Epidermal melanocyte (primary cell): ENCODE data around the gene TBK1.
"Not testable (repeated sequence)": the region's sequence is repeated elsewhere in the genome, so short reads cannot be mapped to it uniquely, and the experiment has no call there.

Source experiments
- DNase-seq: peaks from one replicate; pipeline ENCODE4 v3.0.0; 2011; ENCODE audit warnings: low spot score; ENCODE audit not compliant: insufficient read length

The TBK1 gene

DNA sequence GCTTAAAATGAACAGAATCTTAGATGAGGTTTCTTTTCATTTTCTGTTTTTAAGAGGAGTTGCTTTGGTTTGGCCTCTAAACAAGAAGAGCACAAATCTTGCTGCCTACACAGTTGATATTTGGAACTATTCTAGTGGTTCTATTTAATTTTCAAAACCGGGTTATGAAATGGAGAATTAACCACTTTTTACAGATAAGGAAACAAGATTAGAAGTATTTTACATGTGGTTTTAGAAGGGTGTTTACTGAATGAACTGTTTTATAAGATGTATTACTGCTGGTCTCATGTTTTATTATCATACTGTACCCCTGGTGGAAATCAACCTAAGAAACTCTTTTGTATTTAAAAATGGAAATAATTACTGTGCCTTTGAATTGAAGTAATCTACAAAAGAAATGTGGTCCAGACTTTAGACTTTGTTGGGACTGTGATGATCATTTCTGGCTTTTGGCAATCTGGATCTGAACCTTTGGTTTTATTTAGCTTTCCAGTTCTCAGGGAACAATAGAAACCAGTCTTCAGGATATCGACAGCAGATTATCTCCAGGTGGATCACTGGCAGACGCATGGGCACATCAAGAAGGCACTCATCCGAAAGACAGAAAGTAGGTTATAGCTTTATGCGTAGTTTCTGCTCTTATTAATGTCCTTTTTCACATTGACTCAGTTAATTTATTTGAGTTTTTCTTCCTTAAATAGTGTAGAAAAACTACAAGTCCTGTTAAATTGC lies 43.2 kb downstream of the TBK1 start:
- no peak for DNase-seq

DNA sequence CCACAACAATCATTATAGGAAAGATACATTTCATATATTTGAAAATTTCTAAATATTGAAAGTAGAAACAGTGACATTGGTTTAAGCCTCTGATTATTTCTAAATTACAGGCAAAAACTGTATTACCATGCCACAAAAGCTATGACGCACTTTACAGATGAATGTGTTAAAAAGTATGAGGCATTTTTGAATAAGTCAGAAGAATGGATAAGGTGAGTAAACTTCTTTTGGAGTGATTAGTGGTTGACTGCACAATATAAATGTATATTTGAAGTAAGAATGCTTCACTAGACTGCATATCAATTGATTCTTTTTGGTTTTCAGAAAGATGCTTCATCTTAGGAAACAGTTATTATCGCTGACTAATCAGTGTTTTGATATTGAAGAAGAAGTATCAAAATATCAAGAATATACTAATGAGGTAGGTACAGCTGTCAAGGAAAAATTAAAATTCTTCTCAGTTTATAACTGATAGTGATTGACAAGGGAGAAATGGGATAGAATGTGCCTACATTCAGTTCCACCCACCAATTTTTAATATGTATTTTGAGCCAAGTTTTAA lies 45.0 kb downstream of the TBK1 start:
- DNase-seq = no peak

DNA sequence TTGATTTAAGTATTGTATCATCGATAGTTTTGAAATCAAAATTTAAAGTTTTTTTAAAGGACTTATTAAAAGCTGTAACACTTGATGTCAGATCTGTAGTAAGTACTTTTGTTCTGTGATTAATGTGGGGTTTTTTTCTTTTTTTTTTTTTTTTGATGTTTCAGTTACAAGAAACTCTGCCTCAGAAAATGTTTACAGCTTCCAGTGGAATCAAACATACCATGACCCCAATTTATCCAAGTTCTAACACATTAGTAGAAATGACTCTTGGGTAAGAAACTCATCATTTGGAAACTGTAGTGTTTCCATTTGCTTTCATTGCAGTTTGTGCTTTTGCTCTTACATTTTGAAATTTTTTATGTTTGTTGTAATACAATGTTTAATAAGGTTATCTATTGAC lies 45.6 kb downstream of the TBK1 start:
- no peak for DNase-seq

DNA sequence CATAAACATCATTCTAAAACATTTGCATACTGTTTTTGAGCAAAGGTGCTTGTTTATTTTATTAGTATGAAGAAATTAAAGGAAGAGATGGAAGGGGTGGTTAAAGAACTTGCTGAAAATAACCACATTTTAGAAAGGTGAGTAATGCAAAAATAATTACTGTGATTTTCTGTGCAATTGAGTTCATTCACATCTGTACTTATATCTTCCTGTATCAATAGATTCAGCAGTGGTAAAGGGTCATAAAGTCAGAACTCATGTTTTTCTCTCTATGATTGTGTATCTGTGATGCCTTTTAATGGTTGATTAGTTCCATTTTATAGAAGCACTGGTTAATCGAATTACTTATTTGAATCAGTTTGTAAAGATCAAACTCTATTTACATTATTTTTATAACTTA lies 46.0 kb downstream of the TBK1 start:
- DNase-seq = no peak

- no peak for DNase-seq
These were observed 48.5 kb downstream of the TBK1 start for GRCh38 chr12:64500394-64500793.

GRCh38 chr12:64501486-64501885 lies 49.6 kb downstream of the TBK1 start:
- DNase-seq = no peak

GRCh38 chr12:64506955-64507354 lies 55.0 kb downstream of the TBK1 start:
- no peak for DNase-seq

DNA sequence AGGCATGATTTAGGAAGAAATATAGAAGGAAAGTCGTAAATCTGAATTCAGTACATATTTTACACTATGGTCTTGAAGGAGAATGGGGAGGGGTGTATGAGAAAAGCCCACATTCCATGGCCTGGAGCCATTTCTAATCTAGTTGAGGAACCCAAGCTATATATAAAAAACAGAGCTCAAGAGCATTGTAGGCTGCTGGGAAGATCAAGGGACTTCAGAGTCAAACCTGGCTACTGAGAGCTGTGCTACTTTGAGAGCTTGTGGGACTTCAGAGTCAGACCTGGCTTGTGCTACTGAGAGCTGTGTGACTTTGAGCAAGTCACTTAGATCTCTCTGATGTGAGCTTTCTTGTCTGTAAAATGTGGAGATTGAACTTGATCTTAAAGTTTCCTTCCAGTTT lies 58.7 kb downstream of the TBK1 start:
- DNase-seq = no peak

DNA sequence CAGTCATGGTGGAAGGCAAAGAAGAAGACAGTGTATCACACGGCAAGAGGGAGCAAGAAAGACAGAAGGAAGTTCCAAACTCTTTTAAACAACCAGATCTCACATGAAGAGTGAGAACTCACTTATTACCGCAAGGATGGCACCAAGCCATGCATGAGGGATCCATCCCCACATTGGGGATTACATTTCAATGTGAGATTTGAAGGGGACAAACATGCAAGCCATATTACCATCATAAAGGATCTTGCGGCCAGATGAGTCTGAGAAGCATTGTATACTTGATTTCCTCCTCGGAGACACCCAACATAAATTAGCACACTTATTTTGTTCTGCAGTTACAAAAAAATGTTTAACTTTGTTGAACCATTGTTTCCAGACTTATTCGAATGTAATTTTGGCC lies 66.5 kb downstream of the TBK1 start:
- DNase-seq = no peak

GRCh38 chr12:64521833-64522232 lies 69.9 kb downstream of the TBK1 start:
- no peak for DNase-seq

DNA sequence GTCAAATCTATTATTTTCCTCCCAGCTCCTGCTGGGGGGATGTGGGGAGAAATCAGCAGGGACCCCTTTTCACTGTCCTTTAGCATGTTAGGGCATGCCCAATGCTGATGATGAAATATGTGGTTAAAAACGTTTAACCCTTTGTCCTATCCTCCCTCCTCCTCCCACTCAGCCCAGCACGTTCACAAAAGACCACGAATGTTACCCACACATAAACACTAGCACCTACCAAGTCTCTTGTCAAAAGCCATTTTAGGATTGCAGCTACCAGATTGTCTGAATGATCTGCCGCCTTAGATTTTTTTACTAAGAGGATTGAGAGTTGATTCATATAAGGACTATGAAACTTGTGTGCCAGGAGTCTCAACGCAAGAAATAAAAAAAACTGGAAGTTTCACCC lies 70.4 kb downstream of the TBK1 start:
- no peak for DNase-seq

DNA sequence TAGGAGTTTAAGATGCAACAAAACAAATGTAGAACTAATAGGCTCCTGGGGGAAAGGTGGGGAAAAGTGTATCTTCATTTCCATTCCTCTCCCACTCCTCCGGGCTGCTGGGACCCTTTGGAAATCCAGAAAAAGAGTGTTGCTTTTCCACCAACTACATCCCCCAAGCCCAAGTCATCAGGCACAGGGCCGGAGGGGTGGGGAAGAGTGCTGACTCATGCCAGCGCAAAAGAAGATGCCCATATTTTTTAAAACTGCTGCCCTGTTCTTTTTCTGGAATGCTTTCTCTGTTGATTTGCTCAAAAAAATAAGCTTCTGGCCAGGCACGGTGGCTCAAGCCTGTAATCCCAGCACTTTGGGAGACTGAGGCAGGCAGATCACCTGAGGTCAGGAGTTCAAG lies 70.9 kb downstream of the TBK1 start:
- DNase-seq = no peak

- not testable (repeated sequence) for DNase-seq
These were observed 71.9 kb downstream of the TBK1 start for GRCh38 chr12:64523565-64524444.

DNA sequence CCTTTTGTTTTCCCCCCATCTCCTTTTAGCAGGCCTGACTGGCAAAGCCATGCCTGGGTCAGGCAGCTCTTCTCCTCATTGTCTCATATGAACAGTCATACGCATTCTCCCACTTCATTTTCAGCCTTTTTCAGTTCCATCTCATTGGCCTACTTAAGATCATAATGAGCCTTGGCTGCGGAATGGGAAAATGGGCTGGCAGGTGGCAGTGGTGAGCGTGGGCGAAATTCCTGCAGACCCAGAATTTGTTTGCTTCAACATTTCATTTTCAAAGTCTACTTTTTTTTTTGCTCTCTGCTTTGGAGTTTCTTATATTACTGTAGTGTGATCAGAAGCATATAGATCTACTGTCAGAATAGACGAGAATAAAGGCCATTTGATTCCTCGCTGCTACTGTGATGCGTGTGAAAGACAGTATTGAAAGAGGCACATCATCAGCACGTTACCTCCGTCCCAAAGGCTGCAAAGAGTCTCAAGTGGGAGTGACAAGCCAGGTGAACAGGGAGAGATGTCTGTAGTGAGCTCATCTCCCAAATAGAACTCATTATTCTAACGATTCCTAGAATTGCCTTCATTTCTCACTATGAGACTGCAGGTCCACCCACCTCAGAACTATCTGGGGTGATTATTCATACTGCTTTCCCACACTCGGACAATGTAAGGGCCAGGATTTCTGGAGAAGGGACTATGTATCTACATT lies 73.7 kb downstream of the TBK1 start:
- DNase-seq = no peak

GRCh38 chr12:64526859-64527258 lies 74.9 kb downstream of the TBK1 start:
- DNase-seq = no peak

GRCh38 chr12:64528616-64529015 lies 76.7 kb downstream of the TBK1 start:
- no peak for DNase-seq

GRCh38 chr12:64530566-64530965 lies 78.6 kb downstream of the TBK1 start:
- no peak for DNase-seq

GRCh38 chr12:64531665-64532334 lies 79.9 kb downstream of the TBK1 start:
- no peak for DNase-seq

DNA sequence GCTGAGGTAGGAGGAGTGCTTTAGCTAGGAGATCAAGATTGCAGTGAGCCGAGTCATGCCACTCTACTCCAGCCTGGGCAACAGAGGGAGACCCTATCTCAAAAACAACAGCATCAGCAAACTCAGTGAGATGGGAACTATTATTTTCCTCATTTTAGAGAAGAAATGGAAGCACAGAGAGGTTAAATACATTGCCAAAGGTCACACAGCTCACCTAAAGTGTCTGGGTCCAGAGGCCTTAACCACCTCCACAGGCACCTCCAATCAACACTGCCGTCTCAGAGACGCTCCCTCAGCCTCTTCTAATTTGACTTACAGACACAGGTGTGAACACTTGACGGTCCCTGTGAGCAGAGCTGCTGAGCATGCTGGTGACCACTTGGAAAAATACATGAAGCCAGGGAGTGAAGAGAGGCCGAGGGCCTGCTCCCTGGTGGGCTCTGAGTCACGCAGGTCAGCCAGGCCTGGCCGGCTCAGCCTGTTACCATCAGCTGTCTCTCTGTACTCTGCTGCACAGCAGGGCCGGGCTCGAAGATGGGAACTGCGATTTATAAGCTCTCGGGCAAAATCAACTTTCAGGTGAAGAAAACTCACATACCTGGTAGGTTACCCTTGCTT lies 80.9 kb downstream of the TBK1 start:
- DNase-seq = no peak

DNA sequence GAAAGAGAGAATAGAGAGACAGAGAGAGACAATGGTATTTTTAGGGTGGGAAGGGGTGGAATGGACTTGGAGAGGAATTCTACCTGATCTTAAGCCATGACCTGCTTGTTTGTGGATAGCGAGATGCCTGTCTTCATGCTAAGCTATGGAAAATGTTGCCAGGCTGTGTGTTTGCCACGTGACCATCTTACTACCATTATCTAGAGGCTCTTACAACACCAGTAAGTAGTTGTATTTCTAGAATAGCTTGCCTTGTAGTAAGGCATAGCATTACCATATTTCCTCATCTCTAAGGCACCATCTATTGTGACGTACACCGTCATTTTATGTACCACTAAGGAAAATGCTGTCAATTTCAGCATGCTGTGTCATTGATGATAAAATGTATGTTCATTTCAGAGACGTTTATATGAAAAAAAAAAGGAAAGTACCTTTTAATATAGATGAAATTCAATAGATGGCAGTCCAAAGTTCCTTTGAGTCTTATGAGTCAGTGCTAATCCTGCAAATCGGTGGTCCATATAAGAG lies 82.8 kb downstream of the TBK1 start:
- no peak for DNase-seq

GRCh38 chr12:64538121-64538520 lies 86.2 kb downstream of the TBK1 start:
- DNase-seq = no peak
